SK-N-SH (cell line): ENCODE results near the gene ACSL3.

Source experiments
- FOSL2 ChIP-seq: IDR thresholded peaks from 2 replicates; pipeline ENCODE4 v1.4.0; 2012; ENCODE audit warnings: low read depth, mild to moderate bottlenecking, moderate library complexity, borderline replicate concordance
- GATA2 ChIP-seq: sonication (generic); formaldehyde crosslinking; IDR thresholded peaks from 2 replicates; pipeline ENCODE4 v1.5.0; 2020; ENCODE audit warnings: mild to moderate bottlenecking, missing genetic modification reagents
- IRF3 ChIP-seq: fragments of 150-350 bp; IDR thresholded peaks from 2 replicates; pipeline ENCODE4 v1.6.1; 2016; ENCODE audit warnings: mild to moderate bottlenecking, low read depth, low read length
- JUND ChIP-seq: IDR thresholded peaks from 2 replicates; pipeline ENCODE4 v1.4.0; 2012
- MAX ChIP-seq: IDR thresholded peaks from 2 replicates; pipeline ENCODE4 v1.4.0; 2012; ENCODE audit warnings: low read depth
- NRF1 ChIP-seq: IDR thresholded peaks from 2 replicates; pipeline ENCODE4 v1.6.1; 2012; ENCODE audit warnings: low read depth, mild to moderate bottlenecking, low read length
- PBX3 ChIP-seq: IDR thresholded peaks from 2 replicates; pipeline ENCODE4; 2012
- POLR2AphosphoS5 ChIP-seq: IDR thresholded peaks from 2 replicates; pipeline ENCODE4 v1.6.1; 2012; ENCODE audit warnings: low read depth, low read length
- RCOR1 ChIP-seq: fragments of 150-350 bp; IDR thresholded peaks from 2 replicates; pipeline ENCODE4 v1.6.1; 2017; ENCODE audit warnings: antibody characterized with exemption, low read length
- SIN3A ChIP-seq: IDR thresholded peaks from 2 replicates; pipeline ENCODE4 v1.6.1; 2012; ENCODE audit warnings: low read depth, mild to moderate bottlenecking, low read length, moderate library complexity, borderline replicate concordance
- YY1 ChIP-seq: IDR thresholded peaks from 2 replicates; pipeline ENCODE4 v1.4.0; 2012; ENCODE audit warnings: low read depth, mild to moderate bottlenecking
- ZBTB33 ChIP-seq: IDR thresholded peaks from 2 replicates; pipeline ENCODE4 v1.4.0; 2012; ENCODE audit warnings: low read depth, borderline replicate concordance
- TF ChIP-seq, protein P1 (sequence below): fragments of 200-600 bp; sonication (generic); IDR thresholded peaks from 2 replicates; pipeline ENCODE4 v1.6.1; 2017; ENCODE audit warnings: antibody characterized with exemption, mild to moderate bottlenecking, moderate library complexity

DNA sequence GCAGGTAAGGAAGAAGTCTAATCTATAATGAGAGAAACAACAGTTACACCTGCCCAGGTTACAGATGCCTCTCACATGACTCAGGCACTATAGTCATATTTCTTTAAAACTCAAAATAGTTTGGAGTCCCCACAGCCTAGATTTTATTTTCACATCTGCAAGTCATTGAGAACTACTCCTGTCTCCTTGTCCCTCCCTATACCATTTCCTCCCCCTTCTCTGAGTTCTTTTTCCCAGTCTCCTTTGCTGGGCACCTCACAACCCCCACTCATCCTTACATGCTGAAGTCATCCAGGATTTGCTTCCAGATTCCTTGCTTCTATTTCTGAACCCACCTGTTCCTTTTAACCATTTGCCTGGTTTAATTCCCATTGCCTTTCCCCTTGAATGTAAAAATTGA lies 118.0 kb downstream of the ACSL3 start:
- TF ChIP-seq MAX: no peak
- no peak for TF ChIP-seq FOSL2
- no peak for TF ChIP-seq GATA2 (CRISPR knock-in tag)
- no peak for TF ChIP-seq PBX3
- no peak for TF ChIP-seq IRF3
- TF ChIP-seq, protein P1, sequence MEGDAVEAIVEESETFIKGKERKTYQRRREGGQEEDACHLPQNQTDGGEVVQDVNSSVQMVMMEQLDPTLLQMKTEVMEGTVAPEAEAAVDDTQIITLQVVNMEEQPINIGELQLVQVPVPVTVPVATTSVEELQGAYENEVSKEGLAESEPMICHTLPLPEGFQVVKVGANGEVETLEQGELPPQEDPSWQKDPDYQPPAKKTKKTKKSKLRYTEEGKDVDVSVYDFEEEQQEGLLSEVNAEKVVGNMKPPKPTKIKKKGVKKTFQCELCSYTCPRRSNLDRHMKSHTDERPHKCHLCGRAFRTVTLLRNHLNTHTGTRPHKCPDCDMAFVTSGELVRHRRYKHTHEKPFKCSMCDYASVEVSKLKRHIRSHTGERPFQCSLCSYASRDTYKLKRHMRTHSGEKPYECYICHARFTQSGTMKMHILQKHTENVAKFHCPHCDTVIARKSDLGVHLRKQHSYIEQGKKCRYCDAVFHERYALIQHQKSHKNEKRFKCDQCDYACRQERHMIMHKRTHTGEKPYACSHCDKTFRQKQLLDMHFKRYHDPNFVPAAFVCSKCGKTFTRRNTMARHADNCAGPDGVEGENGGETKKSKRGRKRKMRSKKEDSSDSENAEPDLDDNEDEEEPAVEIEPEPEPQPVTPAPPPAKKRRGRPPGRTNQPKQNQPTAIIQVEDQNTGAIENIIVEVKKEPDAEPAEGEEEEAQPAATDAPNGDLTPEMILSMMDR: no peak
- no peak for TF ChIP-seq SIN3A
- TF ChIP-seq POLR2AphosphoS5: no peak
- TF ChIP-seq YY1: no peak
- no peak for TF ChIP-seq JUND
- no peak for TF ChIP-seq RCOR1
- TF ChIP-seq ZBTB33: no peak
- TF ChIP-seq NRF1: no peak
